ENCODE measurements around the gene LRIT2. TPM values are rescaled to one million over a fixed set of nuclear protein-coding genes. Genes with fewer than 3 reads are reported as not detected.

Gene LRIT2
- total RNA-seq, 1 experiment from 2014 or later = not detected

GRCh38 chr10:84247496-84247895, 22.2 kb upstream of the LRIT2 start:
- Histone ChIP-seq H3K36me3 (ENCODE audit: low read depth) (no peaks in the 10 kb centered on the region), H3K4me1 (replicated peaks; ENCODE audit: insufficient read depth) (no peaks in the 10 kb centered on the region), H3K27me3 (ENCODE audit: insufficient read depth, low read depth) (peaks cover 99% of the 10 kb centered on the region), H2AFZ (no peak overlapping the region), H3K4me2 (no peak overlapping the region), H3F3A (ENCODE audit: insufficient read depth, low read depth) (no peaks in the 10 kb centered on the region), H3K9me2 (ENCODE audit: insufficient read depth) (no peaks in the 10 kb centered on the region), H3K4me3 (no peak overlapping the region), H3K9me3 (ENCODE audit: insufficient read depth, low read depth) (no peaks in the 10 kb centered on the region; the same call in 1 of the 2 replicates), H3K27ac (no peak overlapping the region), H3K79me2 (ENCODE audit: low read depth) (no peaks in the 10 kb centered on the region), H4K20me1 (ENCODE audit: insufficient read depth) (no peaks in the 10 kb centered on the region)
- BruUV-seq (replicated peaks) = no TSS peak
- intact Hi-C loops (cut with micrococcal nuclease; ENCODE audit: unreplicated experiment) = no loop called here
- CTCF ChIA-PET = no interaction called here
- POLR2A ChIA-PET (ENCODE audit: unreplicated experiment) = no interaction called here
- TF ChIP-seq CTCF (conservative IDR thresholded peaks at IDR 0.05) (no peak), EZH2 (IDR thresholded peaks at IDR 0.05; ENCODE audit: low read depth) (no peak)
- no peak for DNase-seq

GRCh38 chr10:84244651-84245270, 19.4 kb upstream of the LRIT2 start, which contains the start of gene RGR:
TSS of gene RGR (plus strand) at chr10:84245053. CDS start at chr10:84245091, 38 bp downstream.
- no peaks in the 10 kb centered on the region for H3K36me3 ChIP-seq (ENCODE audit: low read depth)

GRCh38 chr10:84243759-84244158, 18.4 kb upstream of the LRIT2 start:
- ChIA-PET CTCF (no interaction called here), POLR2A (ENCODE audit: unreplicated experiment) (no interaction called here)
- TF ChIP-seq CTCF (conservative IDR thresholded peaks at IDR 0.05) = no peak
- TF ChIP-seq EZH2 (IDR thresholded peaks at IDR 0.05; ENCODE audit: low read depth) = no peak
- no peaks in the 10 kb centered on the region for H3K36me3 ChIP-seq (ENCODE audit: low read depth)
- no peak overlapping the region for H3K4me3 ChIP-seq
- intact Hi-C loops (cut with micrococcal nuclease; ENCODE audit: unreplicated experiment) = no loop called here
- no peak overlapping the region for H3K27ac ChIP-seq
- peaks cover 100% of the 10 kb centered on the region for H3K27me3 ChIP-seq (ENCODE audit: insufficient read depth, low read depth)
- H4K20me1 ChIP-seq (ENCODE audit: insufficient read depth) = no peaks in the 10 kb centered on the region
- H3F3A ChIP-seq (ENCODE audit: insufficient read depth, low read depth) = no peaks in the 10 kb centered on the region
- no peak overlapping the region for H3K4me2 ChIP-seq
- no TSS peak for BruUV-seq (replicated peaks)
- no peak for DNase-seq
- H2AFZ ChIP-seq = no peak overlapping the region
- no peaks in the 10 kb centered on the region for H3K9me2 ChIP-seq (ENCODE audit: insufficient read depth)
- no peaks in the 10 kb centered on the region for H3K4me1 ChIP-seq (replicated peaks; ENCODE audit: insufficient read depth)
- no peaks in the 10 kb centered on the region for H3K79me2 ChIP-seq (ENCODE audit: low read depth)
- no peaks in the 10 kb centered on the region; the same call in 1 of the 2 replicates for H3K9me3 ChIP-seq (ENCODE audit: insufficient read depth, low read depth)

More at GRCh38 chr10:84244651-84245270, 19.4 kb upstream of the LRIT2 start, which contains the start of gene RGR:
- no peak within 1 kb of the TSS for H3K4me3 ChIP-seq
- no peaks in the 10 kb centered on the region for H3K4me1 ChIP-seq (replicated peaks; ENCODE audit: insufficient read depth)
- peaks cover 99% of the 10 kb centered on the region for H3K27me3 ChIP-seq (ENCODE audit: insufficient read depth, low read depth)
- CTCF ChIA-PET = interaction anchor here (1.0 kb wide), 1 partner anchor 279 kb away, joined by 5 read pairs; no protein-coding TSS in a partner anchor
- no peak for DNase-seq
- intact Hi-C loops (cut with micrococcal nuclease; ENCODE audit: unreplicated experiment) = no loop called here
- no peaks in the 10 kb centered on the region for H4K20me1 ChIP-seq (ENCODE audit: insufficient read depth)
- no peaks in the 10 kb centered on the region for H3K79me2 ChIP-seq (ENCODE audit: low read depth)
- H3K9me3 ChIP-seq (ENCODE audit: insufficient read depth, low read depth) = no peaks in the 10 kb centered on the region; the same call in 1 of the 2 replicates
- H3K9me2 ChIP-seq (ENCODE audit: insufficient read depth) = no peaks in the 10 kb centered on the region
- POLR2A ChIA-PET (ENCODE audit: unreplicated experiment) = interaction anchor here (0.6 kb wide), 1 partner anchor 85 kb away, joined by 4 read pairs; no protein-coding TSS in a partner anchor
- TF ChIP-seq CTCF (conservative IDR thresholded peaks at IDR 0.05) = no peak
- TF ChIP-seq EZH2 (IDR thresholded peaks at IDR 0.05; ENCODE audit: low read depth) = no peak
- H3K4me2 ChIP-seq = no peak within 1 kb of the TSS
- no peak within 1 kb of the TSS for H3K27ac ChIP-seq
- BruUV-seq (replicated peaks) = no TSS peak
- no peaks in the 10 kb centered on the region for H3F3A ChIP-seq (ENCODE audit: insufficient read depth, low read depth)
- no peak within 1 kb of the TSS for H2AFZ ChIP-seq

All from PC-9 (cell line).